Measurements from ENCODE around the gene TCP11L2.

Gene TCP11L2

GRCh38 chr12:106269150-106269771 lies 33.3 kb upstream of the TCP11L2 start:
- H3K27me3 ChIP-seq (replicated peaks; ENCODE audit: insufficient read depth, low read length), result no peaks in the 10 kb centered on the region
- no peaks in the 10 kb centered on the region for H3K36me3 ChIP-seq (replicated peaks; ENCODE audit: insufficient read depth, low read length)
- H3K4me3 ChIP-seq (ENCODE audit: low read length), result no peak overlapping the region
- no peaks in the 10 kb centered on the region for H3K79me2 ChIP-seq (ENCODE audit: low read length)
- H3F3A ChIP-seq (ENCODE audit: insufficient read depth, low read length), result no peaks in the 10 kb centered on the region
- H3K27ac ChIP-seq (ENCODE audit: low read length), result no peak overlapping the region
- H3K4me2 ChIP-seq (ENCODE audit: low read depth, low read length), result no peak overlapping the region
- H3K9ac ChIP-seq (ENCODE audit: low read length), result no peak overlapping the region
- H2AFZ ChIP-seq (ENCODE audit: low read length), result no peak overlapping the region
- no peaks in the 10 kb centered on the region for H3K4me1 ChIP-seq (ENCODE audit: low read length)
- H4K20me1 ChIP-seq (ENCODE audit: insufficient read depth, low read length), result no peaks in the 10 kb centered on the region
- H3K9me3 ChIP-seq (replicated peaks; ENCODE audit: insufficient read depth, low read length), result no peaks in the 10 kb centered on the region
- TF ChIP-seq EZH2 (optimal IDR thresholded peaks at IDR 0.05; ENCODE audit: low read depth, low read length), result no peak
- no peak for TF ChIP-seq CTCF (IDR thresholded peaks at IDR 0.05; ENCODE audit: low read length)
- TF ChIP-seq EZH2phosphoT487 (IDR thresholded peaks at IDR 0.05; ENCODE audit: low read length), result no peak
- no peak for DNase-seq
- no peaks in the 10 kb centered on the region for H3K9me2 ChIP-seq (replicated peaks; ENCODE audit: insufficient read depth, low read length)

DNA sequence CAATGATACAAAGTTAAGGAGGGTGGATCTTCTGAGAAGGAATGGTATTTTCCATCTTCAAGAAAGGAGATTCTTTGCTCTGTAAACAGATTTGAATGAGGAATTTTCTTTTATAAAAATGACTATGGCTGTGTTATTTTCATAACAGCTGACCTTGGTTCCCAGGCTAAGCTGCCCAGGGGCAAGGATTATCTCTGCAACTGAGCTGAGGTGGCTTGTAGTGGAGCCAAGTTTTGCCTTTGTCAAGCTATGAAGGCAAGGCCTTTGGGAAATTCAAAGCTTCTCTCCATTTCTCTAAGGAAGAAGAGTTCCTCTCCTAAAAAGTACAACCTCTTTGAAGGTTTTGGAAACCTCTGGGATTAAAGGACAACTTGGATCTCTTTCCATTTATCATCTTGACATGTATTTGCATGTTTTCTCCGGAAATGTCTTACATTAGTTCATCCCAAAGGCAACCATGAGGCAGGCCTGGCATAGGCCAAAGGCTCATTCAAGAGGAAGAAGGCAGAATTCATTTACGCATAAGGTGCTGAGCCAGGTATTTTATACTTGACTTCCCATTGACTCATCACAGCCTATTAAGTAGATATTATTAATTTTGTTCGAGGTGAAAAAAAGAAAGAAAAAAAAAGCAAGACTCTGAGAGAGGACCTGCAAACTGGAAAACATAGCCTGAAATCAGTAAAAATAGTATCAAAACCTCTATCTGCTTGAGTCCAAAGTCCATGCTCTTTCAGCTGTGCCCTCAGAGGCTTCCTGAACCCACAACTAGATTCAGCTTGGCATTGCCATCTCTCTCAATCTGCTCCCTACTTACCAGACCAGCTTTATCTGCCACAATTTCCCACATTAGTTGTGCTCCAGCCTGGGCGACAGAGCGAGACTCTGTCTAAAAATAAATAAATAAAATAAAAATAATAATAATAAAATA lies 30.7 kb upstream of the TCP11L2 start:
- Histone ChIP-seq H3K9me2 (replicated peaks; ENCODE audit: insufficient read depth, low read length) (no peaks in the 10 kb centered on the region), H3K27me3 (replicated peaks; ENCODE audit: insufficient read depth, low read length) (no peaks in the 10 kb centered on the region), H3K79me2 (ENCODE audit: low read length) (no peaks in the 10 kb centered on the region), H3F3A (ENCODE audit: insufficient read depth, low read length) (no peaks in the 10 kb centered on the region), H2AFZ (ENCODE audit: low read length) (no peak overlapping the region), H3K4me1 (ENCODE audit: low read length) (peaks cover 13% of the 10 kb centered on the region), H4K20me1 (ENCODE audit: insufficient read depth, low read length) (no peaks in the 10 kb centered on the region), H3K36me3 (replicated peaks; ENCODE audit: insufficient read depth, low read length) (no peaks in the 10 kb centered on the region), H3K27ac (ENCODE audit: low read length) (no peak overlapping the region), H3K9me3 (replicated peaks; ENCODE audit: insufficient read depth, low read length) (no peaks in the 10 kb centered on the region), H3K4me3 (ENCODE audit: low read length) (no peak overlapping the region), H3K4me2 (ENCODE audit: low read depth, low read length) (no peak overlapping the region), H3K9ac (ENCODE audit: low read length) (no peak overlapping the region)
- no peak for DNase-seq
- TF ChIP-seq CTCF (IDR thresholded peaks at IDR 0.05; ENCODE audit: low read length) (no peak), EZH2phosphoT487 (IDR thresholded peaks at IDR 0.05; ENCODE audit: low read length) (no peak), EZH2 (optimal IDR thresholded peaks at IDR 0.05; ENCODE audit: low read depth, low read length) (no peak)

DNA sequence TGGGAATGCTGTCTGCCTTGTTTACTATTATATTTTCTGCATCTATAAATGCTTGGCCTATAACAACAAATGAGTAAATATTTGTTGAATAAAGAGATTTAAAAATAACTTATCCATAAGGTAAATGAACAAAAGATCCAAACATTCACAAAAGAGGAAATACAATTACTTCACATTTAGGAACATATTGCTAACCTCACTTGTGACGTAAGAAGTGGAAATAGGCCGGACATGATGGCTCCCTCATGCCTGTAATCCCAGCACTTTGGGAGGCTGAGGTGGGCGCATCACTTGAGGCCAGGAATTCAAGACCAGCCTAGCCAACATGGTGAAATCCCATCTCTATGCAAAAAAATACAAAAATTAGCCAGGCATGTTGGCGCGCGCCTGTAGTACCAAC lies 29.0 kb upstream of the TCP11L2 start:
- no peaks in the 10 kb centered on the region for H4K20me1 ChIP-seq (ENCODE audit: insufficient read depth, low read length)
- no peak overlapping the region for H3K27ac ChIP-seq (ENCODE audit: low read length)
- no peaks in the 10 kb centered on the region for H3K9me2 ChIP-seq (replicated peaks; ENCODE audit: insufficient read depth, low read length)
- TF ChIP-seq EZH2phosphoT487 (IDR thresholded peaks at IDR 0.05; ENCODE audit: low read length) (no peak), EZH2 (optimal IDR thresholded peaks at IDR 0.05; ENCODE audit: low read depth, low read length) (no peak), CTCF (IDR thresholded peaks at IDR 0.05; ENCODE audit: low read length) (no peak)
- no peaks in the 10 kb centered on the region for H3F3A ChIP-seq (ENCODE audit: insufficient read depth, low read length)
- no peaks in the 10 kb centered on the region for H3K79me2 ChIP-seq (ENCODE audit: low read length)
- H2AFZ ChIP-seq (ENCODE audit: low read length), result no peak overlapping the region
- H3K4me2 ChIP-seq (ENCODE audit: low read depth, low read length), result no peak overlapping the region
- no peak overlapping the region for H3K9ac ChIP-seq (ENCODE audit: low read length)
- H3K4me3 ChIP-seq (ENCODE audit: low read length), result no peak overlapping the region
- H3K9me3 ChIP-seq (replicated peaks; ENCODE audit: insufficient read depth, low read length), result no peaks in the 10 kb centered on the region
- no peak for DNase-seq
- H3K36me3 ChIP-seq (replicated peaks; ENCODE audit: insufficient read depth, low read length), result no peaks in the 10 kb centered on the region
- peaks cover 13% of the 10 kb centered on the region for H3K4me1 ChIP-seq (ENCODE audit: low read length)
- no peaks in the 10 kb centered on the region for H3K27me3 ChIP-seq (replicated peaks; ENCODE audit: insufficient read depth, low read length)
